Measurements from ENCODE around the gene TMEM87A.

Gene TMEM87A

GRCh38 chr15:42178056-42178455, 95.2 kb downstream of the TMEM87A start:
- Histone ChIP-seq H3K9me2 (replicated peaks; ENCODE audit: insufficient read depth, low read length) (no peaks in the 10 kb centered on the region), H3K79me2 (ENCODE audit: low read length) (no peaks in the 10 kb centered on the region), H3F3A (ENCODE audit: insufficient read depth, low read length) (no peaks in the 10 kb centered on the region), H2AFZ (ENCODE audit: low read length) (no peak overlapping the region), H3K4me1 (ENCODE audit: low read length) (no peaks in the 10 kb centered on the region), H3K4me2 (ENCODE audit: low read depth, low read length) (no peak overlapping the region), H4K20me1 (ENCODE audit: insufficient read depth, low read length) (no peaks in the 10 kb centered on the region), H3K27ac (ENCODE audit: low read length) (no peak overlapping the region), H3K4me3 (ENCODE audit: low read length) (no peak overlapping the region), H3K36me3 (replicated peaks; ENCODE audit: insufficient read depth, low read length) (peaks cover 2% of the 10 kb centered on the region; the same call in 1 of the 2 replicates), H3K9me3 (replicated peaks; ENCODE audit: insufficient read depth, low read length) (no peaks in the 10 kb centered on the region), H3K9ac (ENCODE audit: low read length) (no peak overlapping the region), H3K27me3 (replicated peaks; ENCODE audit: insufficient read depth, low read length) (no peaks in the 10 kb centered on the region)
- DNase-seq: no peak
- no peak for TF ChIP-seq EZH2phosphoT487 (IDR thresholded peaks at IDR 0.05; ENCODE audit: low read length)
- TF ChIP-seq, protein P1, sequence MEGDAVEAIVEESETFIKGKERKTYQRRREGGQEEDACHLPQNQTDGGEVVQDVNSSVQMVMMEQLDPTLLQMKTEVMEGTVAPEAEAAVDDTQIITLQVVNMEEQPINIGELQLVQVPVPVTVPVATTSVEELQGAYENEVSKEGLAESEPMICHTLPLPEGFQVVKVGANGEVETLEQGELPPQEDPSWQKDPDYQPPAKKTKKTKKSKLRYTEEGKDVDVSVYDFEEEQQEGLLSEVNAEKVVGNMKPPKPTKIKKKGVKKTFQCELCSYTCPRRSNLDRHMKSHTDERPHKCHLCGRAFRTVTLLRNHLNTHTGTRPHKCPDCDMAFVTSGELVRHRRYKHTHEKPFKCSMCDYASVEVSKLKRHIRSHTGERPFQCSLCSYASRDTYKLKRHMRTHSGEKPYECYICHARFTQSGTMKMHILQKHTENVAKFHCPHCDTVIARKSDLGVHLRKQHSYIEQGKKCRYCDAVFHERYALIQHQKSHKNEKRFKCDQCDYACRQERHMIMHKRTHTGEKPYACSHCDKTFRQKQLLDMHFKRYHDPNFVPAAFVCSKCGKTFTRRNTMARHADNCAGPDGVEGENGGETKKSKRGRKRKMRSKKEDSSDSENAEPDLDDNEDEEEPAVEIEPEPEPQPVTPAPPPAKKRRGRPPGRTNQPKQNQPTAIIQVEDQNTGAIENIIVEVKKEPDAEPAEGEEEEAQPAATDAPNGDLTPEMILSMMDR (IDR thresholded peaks at IDR 0.05; ENCODE audit: low read length): no peak
- no peak for TF ChIP-seq EZH2 (optimal IDR thresholded peaks at IDR 0.05; ENCODE audit: low read depth, low read length)

- Histone ChIP-seq H3K27ac (ENCODE audit: low read length) (no peak overlapping the region), H3K4me2 (ENCODE audit: low read depth, low read length) (no peak overlapping the region), H3K9me3 (replicated peaks; ENCODE audit: insufficient read depth, low read length) (no peaks in the 10 kb centered on the region), H3K9me2 (replicated peaks; ENCODE audit: insufficient read depth, low read length) (no peaks in the 10 kb centered on the region), H3K4me1 (ENCODE audit: low read length) (peaks cover 13% of the 10 kb centered on the region), H3F3A (ENCODE audit: insufficient read depth, low read length) (no peaks in the 10 kb centered on the region), H4K20me1 (ENCODE audit: insufficient read depth, low read length) (no peaks in the 10 kb centered on the region), H3K4me3 (ENCODE audit: low read length) (no peak overlapping the region), H3K27me3 (replicated peaks; ENCODE audit: insufficient read depth, low read length) (no peaks in the 10 kb centered on the region), H2AFZ (ENCODE audit: low read length) (no peak overlapping the region), H3K36me3 (replicated peaks; ENCODE audit: insufficient read depth, low read length) (no peaks in the 10 kb centered on the region; the same call in 1 of the 2 replicates), H3K79me2 (ENCODE audit: low read length) (no peaks in the 10 kb centered on the region), H3K9ac (ENCODE audit: low read length) (no peak overlapping the region)
- DNase-seq: no peak
- TF ChIP-seq, protein P1 (IDR thresholded peaks at IDR 0.05; ENCODE audit: low read length): no peak
- no peak for TF ChIP-seq EZH2 (optimal IDR thresholded peaks at IDR 0.05; ENCODE audit: low read depth, low read length)
- TF ChIP-seq EZH2phosphoT487 (IDR thresholded peaks at IDR 0.05; ENCODE audit: low read length): no peak
These were observed 97.6 kb downstream of the TMEM87A start for GRCh38 chr15:42175671-42176070.

DNA sequence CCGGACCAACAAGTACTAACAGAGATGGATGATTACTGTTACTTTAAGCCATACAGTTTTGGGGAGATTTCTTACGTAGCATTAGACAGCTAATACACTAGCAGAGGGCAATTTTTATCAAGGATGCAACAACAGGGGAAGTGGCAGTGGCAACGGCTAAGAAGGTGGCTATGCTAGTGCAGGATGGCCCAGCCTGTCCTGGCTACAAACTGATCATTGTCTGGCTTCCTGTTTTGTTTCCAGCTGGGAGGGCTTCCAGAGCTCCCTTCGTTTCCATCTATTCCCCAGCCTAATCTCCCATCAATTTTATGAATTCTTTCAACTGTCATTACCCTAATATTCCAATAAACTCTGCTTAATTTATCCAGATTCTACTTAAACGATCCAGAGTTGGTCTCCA, 100.8 kb downstream of the TMEM87A start:
- TF ChIP-seq EZH2 (optimal IDR thresholded peaks at IDR 0.05; ENCODE audit: low read depth, low read length) (no peak), EZH2phosphoT487 (IDR thresholded peaks at IDR 0.05; ENCODE audit: low read length) (no peak)
- TF ChIP-seq, protein P1 (IDR thresholded peaks at IDR 0.05; ENCODE audit: low read length): no peak
- Histone ChIP-seq H3K4me1 (ENCODE audit: low read length) (peaks cover 14% of the 10 kb centered on the region), H3K9me3 (replicated peaks; ENCODE audit: insufficient read depth, low read length) (no peaks in the 10 kb centered on the region), H3K27ac (ENCODE audit: low read length) (no peak overlapping the region), H3K4me3 (ENCODE audit: low read length) (no peak overlapping the region), H3K79me2 (ENCODE audit: low read length) (no peaks in the 10 kb centered on the region), H3K4me2 (ENCODE audit: low read depth, low read length) (no peak overlapping the region), H3K9me2 (replicated peaks; ENCODE audit: insufficient read depth, low read length) (no peaks in the 10 kb centered on the region), H3K36me3 (replicated peaks; ENCODE audit: insufficient read depth, low read length) (peaks cover 6% of the 10 kb centered on the region; the same call in 1 of the 2 replicates), H2AFZ (ENCODE audit: low read length) (no peak overlapping the region), H4K20me1 (ENCODE audit: insufficient read depth, low read length) (no peaks in the 10 kb centered on the region), H3K9ac (ENCODE audit: low read length) (no peak overlapping the region), H3F3A (ENCODE audit: insufficient read depth, low read length) (no peaks in the 10 kb centered on the region), H3K27me3 (replicated peaks; ENCODE audit: insufficient read depth, low read length) (no peaks in the 10 kb centered on the region)
- DNase-seq: no peak

All from MM.1S (cell line).